ENCODE results near the gene TBC1D7.

TBC1D7 gene

DNA sequence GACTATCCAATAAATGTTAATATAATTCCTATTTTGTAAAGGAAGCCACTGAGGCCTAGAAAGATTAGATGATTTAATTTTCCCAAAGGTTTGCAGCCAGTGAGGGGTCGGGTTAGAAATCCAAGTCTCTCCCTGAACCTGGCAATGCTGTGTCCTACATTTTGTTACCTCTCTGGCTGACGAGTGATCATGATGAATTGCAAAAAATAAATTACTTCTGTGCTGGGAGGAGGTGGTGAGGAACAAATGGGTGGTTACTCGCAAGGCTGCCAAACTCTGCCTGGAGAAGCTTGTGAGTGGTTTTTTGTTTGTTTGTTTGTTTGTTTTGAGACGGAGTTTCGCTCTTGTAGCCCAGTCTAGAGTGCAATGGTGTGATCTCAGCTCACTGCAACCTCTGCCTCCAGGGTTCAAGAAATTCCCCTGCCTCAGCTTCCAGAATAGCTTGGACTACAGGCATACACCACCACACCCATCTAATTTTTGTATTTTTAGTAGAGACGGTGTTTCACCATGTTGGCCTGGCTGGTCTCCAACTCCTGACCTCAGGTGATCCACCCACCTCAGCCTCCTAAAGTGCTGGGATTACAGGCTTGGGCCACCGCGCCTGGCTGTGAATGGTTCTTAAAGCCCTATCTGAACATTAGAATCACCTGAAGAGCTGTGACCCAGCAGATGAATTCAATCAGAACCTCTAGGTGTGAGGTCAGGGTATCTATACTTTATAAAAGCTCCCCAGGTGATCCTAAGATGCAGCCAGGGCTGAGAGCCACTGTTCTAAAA lies 20.2 kb upstream of the TBC1D7 start:
- no peak for TF ChIP-seq ZFX (IDR thresholded peaks at IDR 0.05; ENCODE audit: borderline replicate concordance)
- TF ChIP-seq, protein P1, sequence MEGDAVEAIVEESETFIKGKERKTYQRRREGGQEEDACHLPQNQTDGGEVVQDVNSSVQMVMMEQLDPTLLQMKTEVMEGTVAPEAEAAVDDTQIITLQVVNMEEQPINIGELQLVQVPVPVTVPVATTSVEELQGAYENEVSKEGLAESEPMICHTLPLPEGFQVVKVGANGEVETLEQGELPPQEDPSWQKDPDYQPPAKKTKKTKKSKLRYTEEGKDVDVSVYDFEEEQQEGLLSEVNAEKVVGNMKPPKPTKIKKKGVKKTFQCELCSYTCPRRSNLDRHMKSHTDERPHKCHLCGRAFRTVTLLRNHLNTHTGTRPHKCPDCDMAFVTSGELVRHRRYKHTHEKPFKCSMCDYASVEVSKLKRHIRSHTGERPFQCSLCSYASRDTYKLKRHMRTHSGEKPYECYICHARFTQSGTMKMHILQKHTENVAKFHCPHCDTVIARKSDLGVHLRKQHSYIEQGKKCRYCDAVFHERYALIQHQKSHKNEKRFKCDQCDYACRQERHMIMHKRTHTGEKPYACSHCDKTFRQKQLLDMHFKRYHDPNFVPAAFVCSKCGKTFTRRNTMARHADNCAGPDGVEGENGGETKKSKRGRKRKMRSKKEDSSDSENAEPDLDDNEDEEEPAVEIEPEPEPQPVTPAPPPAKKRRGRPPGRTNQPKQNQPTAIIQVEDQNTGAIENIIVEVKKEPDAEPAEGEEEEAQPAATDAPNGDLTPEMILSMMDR (IDR thresholded peaks at IDR 0.05), result no peak
- no peak overlapping the region for H3K27ac ChIP-seq

DNA sequence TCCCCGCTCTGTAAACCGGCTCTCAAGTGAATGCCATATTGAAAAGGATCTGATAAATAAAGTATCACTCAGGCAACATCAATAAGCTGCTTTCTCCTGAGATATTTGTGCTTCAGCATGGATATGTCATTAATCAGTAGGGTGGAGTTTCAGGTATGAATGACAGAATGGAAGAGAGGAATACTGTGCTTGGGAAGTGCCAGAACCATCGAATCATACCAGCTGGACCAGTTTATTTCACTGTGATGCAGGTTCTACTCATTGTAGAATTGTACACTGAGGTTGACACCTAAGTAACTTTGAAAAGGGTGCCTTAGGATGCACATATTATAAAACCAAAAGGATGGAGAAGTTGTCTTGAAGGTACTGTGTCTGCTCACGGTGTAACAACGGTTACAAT lies 17.9 kb upstream of the TBC1D7 start:
- TF ChIP-seq, protein P1 (IDR thresholded peaks at IDR 0.05), result no peak
- TF ChIP-seq ZFX (IDR thresholded peaks at IDR 0.05; ENCODE audit: borderline replicate concordance), result no peak
- H3K27ac ChIP-seq, result no peak overlapping the region

GRCh38 chr6:13342414-13343019 lies 14.2 kb upstream of the TBC1D7 start:
- TF ChIP-seq, protein P1 (IDR thresholded peaks at IDR 0.05), result no peak
- no peak for TF ChIP-seq ZFX (IDR thresholded peaks at IDR 0.05; ENCODE audit: borderline replicate concordance)
- H3K27ac ChIP-seq, result no peak overlapping the region

- H3K27ac ChIP-seq, result no peak overlapping the region
- TF ChIP-seq, protein P1 (IDR thresholded peaks at IDR 0.05), result no peak
- no peak for TF ChIP-seq ZFX (IDR thresholded peaks at IDR 0.05; ENCODE audit: borderline replicate concordance)
Measured at GRCh38 chr6:13339863-13340630, 11.7 kb upstream of the TBC1D7 start.

GRCh38 chr6:13338038-13338437 lies 9.7 kb upstream of the TBC1D7 start:
- H3K27ac ChIP-seq, result no peak overlapping the region
- no peak for TF ChIP-seq ZFX (IDR thresholded peaks at IDR 0.05; ENCODE audit: borderline replicate concordance)
- TF ChIP-seq, protein P1 (IDR thresholded peaks at IDR 0.05), result no peak

- no peak overlapping the region for H3K27ac ChIP-seq
- TF ChIP-seq ZFX (IDR thresholded peaks at IDR 0.05; ENCODE audit: borderline replicate concordance), result no peak
- TF ChIP-seq, protein P1 (IDR thresholded peaks at IDR 0.05), result peak; percentile 90
Measured at GRCh38 chr6:13336553-13336952, 8.2 kb upstream of the TBC1D7 start.
